SU-DHL-6 (cell line): ENCODE measurements around the gene CFAP126.

Source experiments
- H2AFZ ChIP-seq: fragments of 200-600 bp; sonication (generic); 2 replicates; pipeline ENCODE4 v1.6.1; 2014; ENCODE audit warnings: low read depth, mild to moderate bottlenecking, moderate library complexity, mixed read lengths, antibody characterized with exemption, low read length; ENCODE audit not compliant: severe bottlenecking
- H3F3A ChIP-seq: fragments of 200-600 bp; shearing (Covaris generic); 2 replicates; pipeline ENCODE4 v1.6.0; 2016; ENCODE audit warnings: antibody characterized with exemption, mild to moderate bottlenecking; ENCODE audit not compliant: insufficient read depth
- H3K27ac ChIP-seq: fragments of 200-600 bp; sonication (generic); 2 replicates; pipeline ENCODE4 v1.5.1; 2016; ENCODE audit warnings: low read depth, mild to moderate bottlenecking, low read length, moderate library complexity, mixed read lengths
- H3K27me3 ChIP-seq: fragments of 200-600 bp; sonication (generic), shearing (Covaris generic); 2 replicates; pipeline ENCODE4 v1.6.0; 2014; ENCODE audit warnings: mild to moderate bottlenecking, low read length
- H3K36me3 ChIP-seq: fragments of 200-600 bp; sonication (generic); 2 replicates; pipeline ENCODE4 v1.6.1; 2014; ENCODE audit warnings: mild to moderate bottlenecking, low read length, mixed read lengths
- H3K4me2 ChIP-seq: fragments of 300-600, 200-600 bp; shearing (Covaris generic), sonication (generic); 2 replicates; pipeline ENCODE4 v1.6.0; 2014; ENCODE audit warnings: low read length, low read depth, mild to moderate bottlenecking; ENCODE audit not compliant: poor library complexity, severe bottlenecking
- H3K4me3 ChIP-seq: fragments of 200-600 bp; sonication (generic); 2 replicates; pipeline ENCODE4 v1.5.1; 2014; ENCODE audit warnings: antibody characterized with exemption, low read length, mild to moderate bottlenecking, mixed read lengths; ENCODE audit not compliant: insufficient read depth, poor library complexity, severe bottlenecking
- H3K79me2 ChIP-seq: fragments of 200-600 bp; sonication (generic); 2 replicates; pipeline ENCODE4 v1.6.1; 2014; ENCODE audit warnings: mild to moderate bottlenecking, low read length, moderate library complexity; ENCODE audit not compliant: insufficient read depth
- H3K9ac ChIP-seq: fragments of 200-600 bp; sonication (generic); 2 replicates; pipeline ENCODE4 v1.7.0; 2014; ENCODE audit warnings: mild to moderate bottlenecking, low read length
- H3K9me2 ChIP-seq: fragments of 200-600 bp; sonication (generic); replicated peaks from 2 replicates; pipeline ENCODE4 v1.6.1; 2014; ENCODE audit warnings: low read length; ENCODE audit not compliant: insufficient read depth
- H3K9me3 ChIP-seq: fragments of 200-600 bp; sonication (generic); 2 replicates; pipeline ENCODE4 v1.6.1; 2014; ENCODE audit warnings: low read length, mixed read lengths; ENCODE audit not compliant: insufficient read depth
- H4K20me1 ChIP-seq: fragments of 200-600 bp; sonication (generic); 2 replicates; pipeline ENCODE4 v1.6.1; 2014; ENCODE audit warnings: low read depth, mild to moderate bottlenecking, antibody characterized with exemption, low read length, moderate library complexity, mixed read lengths
- EZH2phosphoT487 ChIP-seq: fragments of 200-600 bp; sonication (generic), shearing (Covaris generic); conservative IDR thresholded peaks from 2 replicates; pipeline ENCODE4 v1.6.1; 2018; ENCODE audit warnings: mild to moderate bottlenecking, antibody characterized with exemption, low read length, moderate library complexity, mixed read lengths
- TF ChIP-seq, protein P1 (sequence below): fragments of 200-600 bp; sonication (generic); IDR thresholded peaks from one replicate; pipeline ENCODE4 v1.5.1; 2017; ENCODE audit warnings: antibody characterized with exemption, mild to moderate bottlenecking, low read length, moderate library complexity; ENCODE audit not compliant: insufficient read depth, poor library complexity, severe bottlenecking

CFAP126 gene

GRCh38 chr1:161365207-161365606, 2.5 kb downstream of the CFAP126 start:
- no peak overlapping the region for H2AFZ ChIP-seq
- H3K9me3 ChIP-seq, result no peaks in the 10 kb centered on the region
- H3K36me3 ChIP-seq, result no peaks in the 10 kb centered on the region; the same call in 1 of the 2 replicates
- no peak overlapping the region for H3K4me3 ChIP-seq
- no peaks in the 10 kb centered on the region for H3K79me2 ChIP-seq
- no peak overlapping the region for H3K4me2 ChIP-seq
- H3K27me3 ChIP-seq, result no peaks in the 10 kb centered on the region
- no peaks in the 10 kb centered on the region for H3K9me2 ChIP-seq
- H3K27ac ChIP-seq, result no peak overlapping the region
- H3K9ac ChIP-seq, result no peak overlapping the region
- no peaks in the 10 kb centered on the region for H3F3A ChIP-seq
- no peak for TF ChIP-seq EZH2phosphoT487
- TF ChIP-seq, protein P1, sequence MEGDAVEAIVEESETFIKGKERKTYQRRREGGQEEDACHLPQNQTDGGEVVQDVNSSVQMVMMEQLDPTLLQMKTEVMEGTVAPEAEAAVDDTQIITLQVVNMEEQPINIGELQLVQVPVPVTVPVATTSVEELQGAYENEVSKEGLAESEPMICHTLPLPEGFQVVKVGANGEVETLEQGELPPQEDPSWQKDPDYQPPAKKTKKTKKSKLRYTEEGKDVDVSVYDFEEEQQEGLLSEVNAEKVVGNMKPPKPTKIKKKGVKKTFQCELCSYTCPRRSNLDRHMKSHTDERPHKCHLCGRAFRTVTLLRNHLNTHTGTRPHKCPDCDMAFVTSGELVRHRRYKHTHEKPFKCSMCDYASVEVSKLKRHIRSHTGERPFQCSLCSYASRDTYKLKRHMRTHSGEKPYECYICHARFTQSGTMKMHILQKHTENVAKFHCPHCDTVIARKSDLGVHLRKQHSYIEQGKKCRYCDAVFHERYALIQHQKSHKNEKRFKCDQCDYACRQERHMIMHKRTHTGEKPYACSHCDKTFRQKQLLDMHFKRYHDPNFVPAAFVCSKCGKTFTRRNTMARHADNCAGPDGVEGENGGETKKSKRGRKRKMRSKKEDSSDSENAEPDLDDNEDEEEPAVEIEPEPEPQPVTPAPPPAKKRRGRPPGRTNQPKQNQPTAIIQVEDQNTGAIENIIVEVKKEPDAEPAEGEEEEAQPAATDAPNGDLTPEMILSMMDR, result no peak
- H4K20me1 ChIP-seq, result no peaks in the 10 kb centered on the region

DNA sequence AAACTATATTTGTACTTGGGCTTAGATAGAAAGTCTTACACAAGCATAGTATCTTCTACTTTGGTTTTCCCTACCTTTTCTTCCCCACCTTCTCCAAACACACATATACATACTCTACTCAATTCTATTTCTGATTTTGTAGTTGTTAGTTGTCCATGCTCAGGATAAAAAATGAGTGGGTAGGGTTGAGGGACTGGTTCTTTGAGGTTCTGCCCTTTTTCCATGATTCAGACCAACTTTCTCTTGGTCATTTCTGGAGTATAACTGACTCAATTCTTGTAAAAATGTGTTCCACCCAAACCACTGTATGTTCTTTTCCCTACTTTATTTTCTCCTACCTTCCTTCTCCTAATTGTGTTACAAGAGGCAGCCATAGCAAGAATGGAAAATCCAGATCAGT, 3.3 kb downstream of the CFAP126 start:
- Histone ChIP-seq H3K4me2 (no peak overlapping the region), H3F3A (no peaks in the 10 kb centered on the region), H3K4me3 (no peak overlapping the region), H4K20me1 (no peaks in the 10 kb centered on the region), H2AFZ (no peak overlapping the region), H3K9ac (no peak overlapping the region), H3K27me3 (no peaks in the 10 kb centered on the region), H3K79me2 (no peaks in the 10 kb centered on the region), H3K9me3 (no peaks in the 10 kb centered on the region), H3K9me2 (no peaks in the 10 kb centered on the region), H3K36me3 (no peaks in the 10 kb centered on the region; the same call in 1 of the 2 replicates), H3K27ac (no peak overlapping the region)
- TF ChIP-seq, protein P1, result no peak

DNA sequence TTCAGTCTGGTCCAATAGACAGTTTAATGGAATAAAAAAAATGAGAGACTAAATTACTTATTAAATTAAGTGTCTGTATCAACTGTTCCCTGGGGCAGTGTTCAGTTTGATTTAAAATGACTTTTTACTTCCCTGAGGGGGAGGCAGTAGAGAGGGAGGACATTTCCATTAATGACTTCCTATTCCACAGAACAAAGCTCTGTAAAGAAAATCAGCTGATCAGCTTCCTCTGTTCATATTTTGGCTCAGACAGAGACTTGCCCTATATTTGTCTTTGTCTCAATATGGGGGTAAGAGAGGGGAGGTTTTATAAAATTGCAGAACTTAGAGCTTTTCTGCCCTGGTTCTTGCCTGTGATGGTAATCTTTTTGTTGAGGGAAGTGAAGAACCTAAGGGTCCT, 8.4 kb downstream of the CFAP126 start:
- H3K4me2 ChIP-seq, result no peak overlapping the region
- H2AFZ ChIP-seq, result no peak overlapping the region
- H3K79me2 ChIP-seq, result no peaks in the 10 kb centered on the region
- no peak overlapping the region for H3K4me3 ChIP-seq
- H3K9ac ChIP-seq, result no peak overlapping the region
- H3K9me2 ChIP-seq, result no peaks in the 10 kb centered on the region
- H3K27ac ChIP-seq, result no peak overlapping the region
- H3K27me3 ChIP-seq, result no peaks in the 10 kb centered on the region
- no peaks in the 10 kb centered on the region for H4K20me1 ChIP-seq
- H3K36me3 ChIP-seq, result no peaks in the 10 kb centered on the region; the same call in 1 of the 2 replicates
- H3K9me3 ChIP-seq, result no peaks in the 10 kb centered on the region
- no peak for TF ChIP-seq EZH2phosphoT487
- TF ChIP-seq, protein P1, result no peak
- no peaks in the 10 kb centered on the region for H3F3A ChIP-seq

GRCh38 chr1:161357073-161357472, 10.6 kb downstream of the CFAP126 start:
- H4K20me1 ChIP-seq, result no peaks in the 10 kb centered on the region
- no peak overlapping the region for H3K4me3 ChIP-seq
- TF ChIP-seq, protein P1, result no peak
- no peak for TF ChIP-seq EZH2phosphoT487
- H3F3A ChIP-seq, result no peaks in the 10 kb centered on the region
- no peaks in the 10 kb centered on the region for H3K9me2 ChIP-seq
- no peaks in the 10 kb centered on the region for H3K79me2 ChIP-seq
- no peak overlapping the region for H3K9ac ChIP-seq
- no peak overlapping the region for H3K4me2 ChIP-seq
- no peak overlapping the region for H2AFZ ChIP-seq
- no peak overlapping the region for H3K27ac ChIP-seq
- H3K27me3 ChIP-seq, result no peaks in the 10 kb centered on the region
- no peaks in the 10 kb centered on the region for H3K36me3 ChIP-seq
- H3K9me3 ChIP-seq, result no peaks in the 10 kb centered on the region
